Osteoblast (primary cell): ENCODE data around the gene HSFX4. TPM values are rescaled to one million over a fixed set of nuclear protein-coding genes. Genes with fewer than 3 reads are reported as not detected.

Experiments used
- DNase-seq: peaks from one replicate; pipeline ENCODE4 v3.0.0; 2011; ENCODE audit warnings: low spot score, mixed read lengths; ENCODE audit not compliant: insufficient read length; ENCODE audit errors: missing footprints
- H2AFZ ChIP-seq: 2 replicates; pipeline ENCODE4 v1.6.0; 2011; ENCODE audit warnings: mild to moderate bottlenecking, low read length
- H3K27ac ChIP-seq: 2 replicates; pipeline ENCODE4 v1.5.1; 2011; ENCODE audit warnings: mild to moderate bottlenecking, low read depth, low read length, moderate library complexity
- H3K27me3 ChIP-seq: 2 replicates; pipeline ENCODE4 v1.6.0; 2012; ENCODE audit warnings: mild to moderate bottlenecking, control low read depth, inconsistent platforms, low read length, moderate library complexity; ENCODE audit not compliant: insufficient read depth
- H3K36me3 ChIP-seq: 2 replicates; pipeline ENCODE4 v1.5.1; 2011; ENCODE audit warnings: mild to moderate bottlenecking, low read length, control low read depth, moderate library complexity; ENCODE audit not compliant: insufficient read depth
- H3K4me1 ChIP-seq: 2 replicates; pipeline ENCODE4 v1.5.1; 2011; ENCODE audit warnings: mild to moderate bottlenecking, low read length, control low read depth, moderate library complexity; ENCODE audit not compliant: insufficient read depth
- H3K4me2 ChIP-seq: 2 replicates; pipeline ENCODE4 v1.6.0; 2011; ENCODE audit warnings: mild to moderate bottlenecking, low read length; ENCODE audit not compliant: insufficient read depth
- H3K4me3 ChIP-seq: fragments of 200-600 bp; sonication (generic); 3 replicates; pipeline ENCODE4 v1.5.1; 2012; ENCODE audit warnings: mild to moderate bottlenecking, low read length, inconsistent platforms; ENCODE audit not compliant: insufficient read depth
- H3K79me2 ChIP-seq: 2 replicates; pipeline ENCODE4 v1.6.0; 2012; ENCODE audit warnings: mild to moderate bottlenecking, low read length, control low read depth, inconsistent platforms; ENCODE audit not compliant: insufficient read depth
- H3K9me3 ChIP-seq: 2 replicates; pipeline ENCODE4 v1.5.1; 2011; ENCODE audit warnings: low read depth, low read length, control low read depth
- H4K20me1 ChIP-seq: 2 replicates; pipeline ENCODE4 v1.6.0; 2012; ENCODE audit warnings: mild to moderate bottlenecking, low read length, control low read depth; ENCODE audit not compliant: insufficient read depth
- total RNA-seq: library from RNA; depleted of rRNA; stranded (reverse); fragments of >200 nt; gene quantifications from 2 replicates; pipeline ENCODE4 v1.2.3, GENCODE V29; 2012
- TF ChIP-seq, protein P1 (sequence below): IDR thresholded peaks from 2 replicates; pipeline ENCODE4 v1.5.1; 2011; ENCODE audit warnings: mild to moderate bottlenecking, low read depth, low read length, moderate library complexity; ENCODE audit errors: extremely low read depth

Gene HSFX4
- total RNA-seq, 1 donor, result not detected

GRCh38 chrX:149903889-149904748, 25.3 kb upstream of the HSFX4 start:
- H3K4me2 ChIP-seq, result peak overlapping the region; percentile 78
- no peak for DNase-seq
- no peak overlapping the region for H3K27ac ChIP-seq
- H4K20me1 ChIP-seq, result no peaks in the 10 kb centered on the region
- no peaks in the 10 kb centered on the region for H3K36me3 ChIP-seq
- H3K79me2 ChIP-seq, result no peaks in the 10 kb centered on the region
- H2AFZ ChIP-seq, result peak overlapping the region; percentile 90
- TF ChIP-seq, protein P1, sequence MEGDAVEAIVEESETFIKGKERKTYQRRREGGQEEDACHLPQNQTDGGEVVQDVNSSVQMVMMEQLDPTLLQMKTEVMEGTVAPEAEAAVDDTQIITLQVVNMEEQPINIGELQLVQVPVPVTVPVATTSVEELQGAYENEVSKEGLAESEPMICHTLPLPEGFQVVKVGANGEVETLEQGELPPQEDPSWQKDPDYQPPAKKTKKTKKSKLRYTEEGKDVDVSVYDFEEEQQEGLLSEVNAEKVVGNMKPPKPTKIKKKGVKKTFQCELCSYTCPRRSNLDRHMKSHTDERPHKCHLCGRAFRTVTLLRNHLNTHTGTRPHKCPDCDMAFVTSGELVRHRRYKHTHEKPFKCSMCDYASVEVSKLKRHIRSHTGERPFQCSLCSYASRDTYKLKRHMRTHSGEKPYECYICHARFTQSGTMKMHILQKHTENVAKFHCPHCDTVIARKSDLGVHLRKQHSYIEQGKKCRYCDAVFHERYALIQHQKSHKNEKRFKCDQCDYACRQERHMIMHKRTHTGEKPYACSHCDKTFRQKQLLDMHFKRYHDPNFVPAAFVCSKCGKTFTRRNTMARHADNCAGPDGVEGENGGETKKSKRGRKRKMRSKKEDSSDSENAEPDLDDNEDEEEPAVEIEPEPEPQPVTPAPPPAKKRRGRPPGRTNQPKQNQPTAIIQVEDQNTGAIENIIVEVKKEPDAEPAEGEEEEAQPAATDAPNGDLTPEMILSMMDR, result no peak
- no peaks in the 10 kb centered on the region for H3K4me1 ChIP-seq
- no peaks in the 10 kb centered on the region for H3K9me3 ChIP-seq
- peak overlapping the region; percentile 69 for H3K4me3 ChIP-seq
- H3K27me3 ChIP-seq, result no peaks in the 10 kb centered on the region

- Histone ChIP-seq H3K4me1 (no peaks in the 10 kb centered on the region), H4K20me1 (no peaks in the 10 kb centered on the region), H3K27ac (no peak overlapping the region), H3K79me2 (no peaks in the 10 kb centered on the region), H3K36me3 (no peaks in the 10 kb centered on the region), H3K4me2 (no peak overlapping the region), H3K9me3 (no peaks in the 10 kb centered on the region), H3K4me3 (no peak overlapping the region), H3K27me3 (no peaks in the 10 kb centered on the region), H2AFZ (no peak overlapping the region)
- TF ChIP-seq, protein P1, result no peak
- DNase-seq, result no peak
Observed at GRCh38 chrX:149908308-149908707, 21.1 kb upstream of the HSFX4 start.

DNA sequence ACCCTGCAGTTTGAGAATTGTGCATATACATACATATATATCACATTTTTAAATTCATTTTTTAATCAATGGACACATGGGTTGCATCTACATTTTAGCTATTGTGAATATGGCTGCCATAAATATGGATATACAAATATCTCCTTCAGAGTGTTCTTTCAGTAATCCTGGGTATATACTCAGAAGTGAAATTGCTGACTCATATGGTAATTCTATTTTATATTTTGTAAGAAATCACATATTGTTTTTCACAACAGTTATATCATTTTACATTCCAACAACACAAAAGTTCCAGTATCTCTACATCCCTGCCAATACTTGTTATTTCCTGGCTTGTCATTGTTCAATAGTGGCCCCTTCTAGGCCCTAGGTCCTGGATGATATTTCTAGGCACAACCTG, 20.6 kb upstream of the HSFX4 start:
- no peaks in the 10 kb centered on the region for H3K9me3 ChIP-seq
- no peak overlapping the region for H2AFZ ChIP-seq
- no peaks in the 10 kb centered on the region for H3K27me3 ChIP-seq
- no peak overlapping the region for H3K4me3 ChIP-seq
- no peaks in the 10 kb centered on the region for H3K36me3 ChIP-seq
- H3K27ac ChIP-seq, result no peak overlapping the region
- no peaks in the 10 kb centered on the region for H3K4me1 ChIP-seq
- H4K20me1 ChIP-seq, result no peaks in the 10 kb centered on the region
- DNase-seq, result no peak
- H3K79me2 ChIP-seq, result no peaks in the 10 kb centered on the region
- H3K4me2 ChIP-seq, result no peak overlapping the region
- TF ChIP-seq, protein P1, result no peak

GRCh38 chrX:149909324-149910177, 19.8 kb upstream of the HSFX4 start:
- Histone ChIP-seq H4K20me1 (no peaks in the 10 kb centered on the region), H3K27ac (no peak overlapping the region), H3K79me2 (no peaks in the 10 kb centered on the region), H3K4me1 (no peaks in the 10 kb centered on the region), H3K4me2 (no peak overlapping the region), H3K4me3 (no peak overlapping the region), H3K36me3 (no peaks in the 10 kb centered on the region), H2AFZ (no peak overlapping the region), H3K9me3 (no peaks in the 10 kb centered on the region), H3K27me3 (no peaks in the 10 kb centered on the region)
- TF ChIP-seq, protein P1, result no peak
- DNase-seq, result no peak
